GM12878 (cell line): ENCODE measurements around the gene GAL3ST2. TPM values are rescaled to one million over a fixed set of nuclear protein-coding genes. Genes with fewer than 3 reads are reported as not detected.

Experiments
- ATAC-seq: fragments of 200-7000 bp; cut with Tn5 transposase; 3 replicates; pipeline ENCODE4 v1.9.1; 2020; ENCODE audit warnings: mild to moderate bottlenecking, moderate library complexity
- BruUV-seq: library from RNA; stranded (reverse); fragments of 400-500 nt; replicated peaks from 2 replicates; lab custom pipeline; 2021; lab: Mats Ljungman, UMichigan
- CTCF ChIA-PET: fragments of 300-600 bp; sonication (Branson Sonifier 250); formaldehyde crosslinking; extraction: SDS; loops from one replicate; lab custom pipeline; 2021; ENCODE audit warnings: inconsistent platforms; lab: Yijun Ruan, JAX
- POLR2A ChIA-PET: fragments of 350-600 bp; formaldehyde crosslinking; extraction: SDS; loops from one replicate; lab custom pipeline; 2021; ENCODE audit warnings: inconsistent platforms; lab: Charles Lee
- RAD21 ChIA-PET: fragments of 300-600 bp; sonication (Branson Sonifier 250); formaldehyde crosslinking; loops from one replicate; lab custom pipeline; 2023; ENCODE audit warnings: antibody characterized with exemption; ENCODE audit not compliant: unreplicated experiment; lab: Charles Lee
- SMC1A ChIA-PET: fragments of 300-600 bp; sonication (Branson Sonifier 250); formaldehyde crosslinking; loops from one replicate; lab custom pipeline; 2023; ENCODE audit not compliant: unreplicated experiment, uncharacterized antibody; lab: Charles Lee
- DNase-seq: peaks from one replicate; pipeline ENCODE4 v3.0.0-alpha.2; 2011; ENCODE audit warnings: low read depth, low spot score
- FAIRE-seq: peaks from 3 replicates; lab custom pipeline; 2011; peaks lifted over from hg19 to GRCh38; lab: Jason Lieb, UNC
- H2AFZ ChIP-seq: 2 replicates; pipeline ENCODE4 v1.6.0; 2011; ENCODE audit warnings: low read depth, low read length, control low read depth; ENCODE audit not compliant: control insufficient read depth
- H3K27ac ChIP-seq: 2 replicates; pipeline ENCODE4 v1.5.1; 2011; ENCODE audit warnings: control low read depth; ENCODE audit not compliant: control insufficient read depth, insufficient read depth
- H3K27me3 ChIP-seq, 2 experiments: replicated peaks in 1 of 2; 2 replicates each; pipeline versions ENCODE4 v1.6.0 to v1.6.1; 2011; ENCODE audit warnings: low read length in 1 of 2; ENCODE audit not compliant: control insufficient read depth in 2 of 2, insufficient read depth in 2 of 2
- H3K36me3 ChIP-seq, 2 experiments: 2 replicates each; pipeline ENCODE4 v1.5.1; 2011; ENCODE audit warnings: low read length in 1 of 2; ENCODE audit not compliant: control insufficient read depth in 2 of 2, insufficient read depth in 2 of 2
- H3K4me1 ChIP-seq: 2 replicates; pipeline ENCODE4 v1.6.1; 2011; ENCODE audit warnings: mild to moderate bottlenecking, low read length, moderate library complexity, mixed read lengths; ENCODE audit not compliant: control insufficient read depth, insufficient read depth
- H3K4me2 ChIP-seq: 2 replicates; pipeline ENCODE4 v1.6.0; 2011; ENCODE audit warnings: control low read depth; ENCODE audit not compliant: control insufficient read depth, insufficient read depth
- H3K4me3 ChIP-seq: fragments of 200-600 bp; sonication (generic); 2 replicates; pipeline ENCODE4 v1.5.1; 2016
- H3K79me2 ChIP-seq: 2 replicates; pipeline ENCODE4 v1.6.0; 2011; ENCODE audit warnings: low read length; ENCODE audit not compliant: control insufficient read depth, insufficient read depth
- H3K9ac ChIP-seq: 2 replicates; pipeline ENCODE4 v1.8.0; 2011; ENCODE audit warnings: low read length, control low read depth, mixed read lengths; ENCODE audit not compliant: control insufficient read depth, insufficient read depth
- H3K9me3 ChIP-seq: replicated peaks from 3 replicates; pipeline ENCODE4 v1.5.1; 2011; ENCODE audit warnings: mild to moderate bottlenecking, low read length; ENCODE audit not compliant: control insufficient read depth, insufficient read depth
- H4K20me1 ChIP-seq: 2 replicates; pipeline ENCODE4 v1.6.0; 2011; ENCODE audit not compliant: control insufficient read depth, insufficient read depth
- BRCA1 ChIP-seq: IDR thresholded peaks from 2 replicates; pipeline ENCODE4 v1.6.1; 2011; ENCODE audit warnings: low read depth, low read length, improper control_type of control experiment
- CBX5 ChIP-seq: sonication (generic); IDR thresholded peaks from 2 replicates; pipeline ENCODE4 v1.6.1; 2016; ENCODE audit warnings: low read depth, moderate library complexity, mild to moderate bottlenecking, inconsistent platforms
- CHD1 ChIP-seq: IDR thresholded peaks from 2 replicates; pipeline ENCODE4 v1.6.1; 2012; ENCODE audit warnings: low read depth, low read length, improper control_type of control experiment
- EED ChIP-seq: sonication (generic); IDR thresholded peaks from 2 replicates; pipeline ENCODE4 v1.6.1; 2016; ENCODE audit warnings: antibody characterized with exemption, low read depth
- MEF2B ChIP-seq: fragments of 450-650 bp; IDR thresholded peaks from 2 replicates; pipeline ENCODE4 v1.6.1; 2018; ENCODE audit warnings: mild to moderate bottlenecking, moderate library complexity; ENCODE audit not compliant: partially characterized antibody, poor library complexity, severe bottlenecking
- NR2F1 ChIP-seq: fragments of 450-650 bp; conservative IDR thresholded peaks from 2 replicates; pipeline ENCODE4 v1.6.1; 2017; ENCODE audit warnings: mild to moderate bottlenecking
- PML ChIP-seq: IDR thresholded peaks from 2 replicates; pipeline ENCODE4 v1.6.1; 2012; ENCODE audit warnings: low read length, inconsistent platforms
- RELA ChIP-seq: fragments of 450-650 bp; IDR thresholded peaks from 2 replicates; pipeline ENCODE4 v1.8.0; 2014; ENCODE audit warnings: borderline replicate concordance; ENCODE audit not compliant: partially characterized antibody
- RUNX3 ChIP-seq: IDR thresholded peaks from 2 replicates; pipeline ENCODE4 v1.6.1; 2012; ENCODE audit warnings: low read length, inconsistent platforms
- SIX5 ChIP-seq: IDR thresholded peaks from 2 replicates; pipeline ENCODE4 v1.6.1; 2011; ENCODE audit warnings: mild to moderate bottlenecking, low read depth, low read length, moderate library complexity; ENCODE audit not compliant: severe bottlenecking
- SMAD1 ChIP-seq: fragments of 450-650 bp; IDR thresholded peaks from 2 replicates; pipeline ENCODE4 v1.6.1; 2018; ENCODE audit warnings: mild to moderate bottlenecking, low read depth; ENCODE audit not compliant: partially characterized antibody
- SMC3 ChIP-seq: IDR thresholded peaks from 2 replicates; pipeline ENCODE4 v1.6.1; 2011; ENCODE audit warnings: low read length, improper control_type of control experiment, borderline replicate concordance
- TBL1XR1 ChIP-seq: IDR thresholded peaks from 2 replicates; pipeline ENCODE4 v1.6.1; 2012; ENCODE audit warnings: low read depth, low read length, improper control_type of control experiment
- TCF7 ChIP-seq: IDR thresholded peaks from 2 replicates; pipeline ENCODE4 v1.6.1; 2014; ENCODE audit warnings: antibody characterized with exemption, borderline replicate concordance
- WRNIP1 ChIP-seq: IDR thresholded peaks from 2 replicates; pipeline ENCODE4 v1.6.1; 2011; ENCODE audit warnings: low read depth, low read length, improper control_type of control experiment, borderline replicate concordance
- ZNF384 ChIP-seq: IDR thresholded peaks from 2 replicates; pipeline ENCODE4 v1.6.1; 2012; ENCODE audit warnings: low read depth, mild to moderate bottlenecking, low read length, improper control_type of control experiment, borderline replicate concordance
- ZZZ3 ChIP-seq: IDR thresholded peaks from 2 replicates; pipeline ENCODE4 v1.6.1; 2011; ENCODE audit warnings: low read depth; ENCODE audit not compliant: control insufficient read depth, insufficient read length
- WGBS: methylation state at CpG from one replicate; pipeline ENCODE4 v1.1.6; 2016; ENCODE audit warnings: low lambda C conversion rate; ENCODE audit not compliant: insufficient replicate concordance, insufficient coverage; ENCODE audit errors: missing lambda C conversion rate; 5-methylcytosine and 5-hydroxymethylcytosine counted together
- in situ Hi-C: fragments of 300-500 bp; cut with MboI; formaldehyde crosslinking; loops from 9 replicates; pipeline ENCODE4 v1.14.3; 2018; ENCODE audit warnings: mixed read lengths
- intact Hi-C: fragments of 100-400 bp; cut with micrococcal nuclease; formaldehyde crosslinking; loops from one replicate; pipeline ENCODE4 v1.14.2; 2022; ENCODE audit not compliant: unreplicated experiment
- polyA plus RNA-seq, 11 experiments: library from polyadenylated mRNA; depleted of rRNA in 4 of 11; unstranded in 6 of 11; stranded (reverse) in 5 of 11; fragments of >200 nt; fragmentation: Nextera tagmentation in 4 of 11; fragmentation: Illumina TruSeq in 1 of 11; extraction: Ambion mirVana in 4 of 11; extraction: Trizol in 1 of 11; gene quantifications; 1 replicate in 1 of 11; 2 replicates in 10 of 11; pipeline versions ENCODE4 v1.2.1 to v1.2.3, GENCODE V29; 2011 to 2016; ENCODE audit warnings: inconsistent platforms in 2 of 11, missing spikeins in 2 of 11, low read depth in 1 of 11
- total RNA-seq, 4 experiments: library from RNA; depleted of rRNA in 3 of 4; stranded (reverse); fragments of >200 nt in 3 of 4; fragmentation: Illumina TruSeq in 1 of 4; extraction: Trizol in 1 of 4; gene quantifications; 2 replicates each; pipeline versions ENCODE4 v1.2.1 to v1.2.3, GENCODE V29; 2013 to 2021
- TF ChIP-seq, protein P1 (sequence below): fragments of 450-650 bp; IDR thresholded peaks from 2 replicates; pipeline ENCODE4 v1.6.1; 2017; ENCODE audit warnings: mild to moderate bottlenecking

The GAL3ST2 gene
- total and polyA plus RNA-seq, 10 of the 15 experiments (the other 5 are each of a cell fraction or from before 2014, with no cell fraction given): 0.09 to 0.36 (median 0.11) TPM; not detected in 7

DNA sequence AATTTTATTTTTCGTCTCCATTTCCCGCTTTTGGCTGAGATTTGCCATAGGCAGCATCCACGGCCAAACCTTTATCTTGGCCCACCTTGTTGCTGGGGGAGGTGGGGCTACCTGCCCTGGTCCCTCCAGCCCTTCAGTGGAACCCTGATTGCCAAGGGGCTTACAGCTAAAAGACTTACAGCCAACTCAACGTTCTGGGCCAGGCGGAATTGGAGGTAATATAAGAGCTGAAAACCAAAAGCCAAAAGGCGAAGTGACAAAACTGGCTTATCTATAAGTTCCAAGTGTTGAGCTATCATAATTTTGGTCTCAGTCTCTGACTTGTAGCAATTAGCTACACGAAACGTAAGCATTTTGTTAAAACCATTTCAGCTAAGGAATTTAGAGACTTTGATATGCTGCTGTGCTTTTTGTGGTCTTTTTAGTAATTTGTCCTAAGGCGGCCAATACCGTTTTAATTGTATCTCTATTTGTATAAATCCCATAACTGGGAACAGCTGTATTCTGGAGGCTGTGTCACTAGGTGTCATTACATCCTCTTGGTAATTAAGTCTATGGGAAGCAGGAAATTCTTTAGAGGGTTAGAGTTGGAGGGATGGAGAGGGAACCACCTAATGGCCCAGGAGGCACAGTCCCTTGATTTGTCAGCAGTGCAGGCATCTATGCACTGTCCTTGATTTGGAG lies 58.0 kb downstream of the GAL3ST2 start (continued):
- no peak for TF ChIP-seq CBX5
- no peak for TF ChIP-seq ZZZ3
- no peak for TF ChIP-seq SMC3
- no peak for TF ChIP-seq TBL1XR1
- no peak for TF ChIP-seq RELA
- no peak for TF ChIP-seq EED
- TF ChIP-seq, all 136 proteins: peak for 0

DNA sequence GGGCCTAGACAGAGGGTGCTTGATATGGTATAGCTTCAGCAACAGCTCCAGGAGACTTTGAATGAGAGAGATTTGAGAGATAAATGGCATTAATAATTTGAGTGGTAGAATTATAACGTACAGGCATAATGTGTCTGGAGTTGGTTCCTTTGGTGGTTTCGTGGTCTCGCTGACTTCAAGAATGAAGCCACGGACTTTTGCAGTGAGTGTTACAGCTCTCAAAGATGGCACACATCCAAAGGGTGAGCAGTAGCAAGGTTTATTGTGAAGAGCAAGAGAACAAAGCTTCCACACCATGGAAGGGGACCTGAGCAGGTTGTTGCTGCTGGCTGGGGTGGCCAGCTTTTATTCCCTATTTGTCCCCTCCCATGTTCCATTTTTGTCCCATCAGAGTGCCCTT lies 59.0 kb downstream of the GAL3ST2 start:
- RAD21 ChIA-PET: no interaction called here
- FAIRE-seq (no peak), ATAC-seq (no peak), DNase-seq (no peak)
- POLR2A ChIA-PET: interaction anchor here (0.6 kb wide), 1 partner anchor 129 kb away, joined by 6 read pairs; no protein-coding TSS in a partner anchor
- no TSS peak for BruUV-seq
- H3K27me3 ChIP-seq: 0 out of 4 replicates have a peak, but pooled peaks cover 0 to 1% of the 10 kb centered on the region in 2 experiments
- no peak overlapping the region for H3K27ac ChIP-seq
- no peaks in the 10 kb centered on the region for H3K4me1 ChIP-seq
- no peaks in the 10 kb centered on the region for H3K36me3 ChIP-seq
- no peak overlapping the region for H2AFZ ChIP-seq
- H3K4me3 ChIP-seq: no peak overlapping the region
- CTCF ChIA-PET: no interaction called here
- no peaks in the 10 kb centered on the region for H3K79me2 ChIP-seq
- H4K20me1 ChIP-seq: no peaks in the 10 kb centered on the region
- H3K9ac ChIP-seq: no peak overlapping the region
- 61% methylated on average over 4 of the region's 4 CpGs for WGBS
- no peaks in the 10 kb centered on the region; the same call in 2 of the 3 replicates for H3K9me3 ChIP-seq
- in situ Hi-C loops: no loop called here
- H3K4me2 ChIP-seq: no peak overlapping the region
- SMC1A ChIA-PET: no interaction called here
- intact Hi-C loops: no loop called here
- TF ChIP-seq TCF7: no peak
- no peak for TF ChIP-seq RUNX3
- no peak for TF ChIP-seq CHD1
- no peak for TF ChIP-seq CBX5
- no peak for TF ChIP-seq SIX5
- TF ChIP-seq BRCA1: no peak
- TF ChIP-seq MEF2B: no peak
- TF ChIP-seq, protein P1, sequence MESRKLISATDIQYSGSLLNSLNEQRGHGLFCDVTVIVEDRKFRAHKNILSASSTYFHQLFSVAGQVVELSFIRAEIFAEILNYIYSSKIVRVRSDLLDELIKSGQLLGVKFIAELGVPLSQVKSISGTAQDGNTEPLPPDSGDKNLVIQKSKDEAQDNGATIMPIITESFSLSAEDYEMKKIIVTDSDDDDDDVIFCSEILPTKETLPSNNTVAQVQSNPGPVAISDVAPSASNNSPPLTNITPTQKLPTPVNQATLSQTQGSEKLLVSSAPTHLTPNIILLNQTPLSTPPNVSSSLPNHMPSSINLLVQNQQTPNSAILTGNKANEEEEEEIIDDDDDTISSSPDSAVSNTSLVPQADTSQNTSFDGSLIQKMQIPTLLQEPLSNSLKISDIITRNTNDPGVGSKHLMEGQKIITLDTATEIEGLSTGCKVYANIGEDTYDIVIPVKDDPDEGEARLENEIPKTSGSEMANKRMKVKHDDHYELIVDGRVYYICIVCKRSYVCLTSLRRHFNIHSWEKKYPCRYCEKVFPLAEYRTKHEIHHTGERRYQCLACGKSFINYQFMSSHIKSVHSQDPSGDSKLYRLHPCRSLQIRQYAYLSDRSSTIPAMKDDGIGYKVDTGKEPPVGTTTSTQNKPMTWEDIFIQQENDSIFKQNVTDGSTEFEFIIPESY: no peak
- TF ChIP-seq WRNIP1: no peak
- no peak for TF ChIP-seq ZZZ3
- TF ChIP-seq PML: no peak
- no peak for TF ChIP-seq ZNF384
- no peak for TF ChIP-seq SMAD1
- TF ChIP-seq NR2F1: no peak
